ENCODE data around the gene ZKSCAN7. TPM values are rescaled to one million over a fixed set of nuclear protein-coding genes. Genes with fewer than 3 reads are reported as not detected.

ZKSCAN7 gene
- total and polyA plus RNA-seq, 2 of the 8 experiments (the other 6 are each of a cell fraction or from before 2014, with no cell fraction given), result 5.5 to 8.5 TPM

- no peaks in the 10 kb centered on the region for H3K9me3 ChIP-seq (ENCODE audit: insufficient read depth in 2 of 2, low read depth in 1 of 2, low read length in 1 of 2)
- H2BK15ac ChIP-seq (ENCODE audit: low read length), result no peak overlapping the region
- H4K91ac ChIP-seq (replicated peaks; ENCODE audit: insufficient read length, low read length), result no peak overlapping the region
- no peak overlapping the region for H2BK5ac ChIP-seq (ENCODE audit: low read depth, low read length)
- no peak overlapping the region for H2AK5ac ChIP-seq (ENCODE audit: low read depth, low read length)
- H3K23me2 ChIP-seq (ENCODE audit: low read depth, low read length), result no peaks in the 10 kb centered on the region
- H3K27ac ChIP-seq (ENCODE audit: low read depth, low read length), result no peak overlapping the region
- no peak overlapping the region for H3K23ac ChIP-seq (ENCODE audit: insufficient read length)
- 90% methylated on average over 3 of the region's 3 CpGs; no CpG with 5 or more reads in 1 of the 2 experiments for WGBS, 2 experiments (ENCODE audit: extremely low coverage in 1 of 2, insufficient coverage in 1 of 2, insufficient read length in 1 of 2, insufficient replicate concordance in 2 of 2, low coverage in 1 of 2, low lambda C conversion rate in 2 of 2, missing lambda C conversion rate in 1 of 2)
- H4K20me1 ChIP-seq (replicated peaks in 1 of 2; ENCODE audit: control insufficient read depth in 1 of 2, insufficient read depth in 2 of 2, low read length in 2 of 2), result no peaks in the 10 kb centered on the region
- DNase-seq (ENCODE audit: low read depth in 1 of 2, low spot score in 2 of 2) (no peak), FAIRE-seq (no peak)
- H3K18ac ChIP-seq (ENCODE audit: extremely low read depth, low read length), result no peak overlapping the region
- H4K8ac ChIP-seq (ENCODE audit: extremely low read depth, insufficient read depth, low read length), result no peak overlapping the region
- no peak overlapping the region for H4K5ac ChIP-seq (ENCODE audit: insufficient read length, low read depth, low read length)
- H3K79me1 ChIP-seq (ENCODE audit: low read depth, low read length), result no peaks in the 10 kb centered on the region
- peaks cover 0 to 5% (median 3%) of the 10 kb centered on the region in 4 experiments; a peak in 3 of 7 replicates for H3K4me1 ChIP-seq (replicated peaks in 1 of 4; ENCODE audit: control insufficient read depth in 3 of 4, insufficient read depth in 4 of 4, low read length in 3 of 4)
- no peak overlapping the region for H2BK120ac ChIP-seq (replicated peaks; ENCODE audit: low read depth, low read length)
- no peak overlapping the region for H2BK20ac ChIP-seq (ENCODE audit: low read length)
- no peak overlapping the region for H3K14ac ChIP-seq (ENCODE audit: insufficient read length)
- ChIA-PET POLR2A (ENCODE audit: partially characterized antibody) (interaction anchor here (0.6 kb wide), 1 partner anchor 28 kb away, joined by 3 read pairs; no protein-coding TSS in a partner anchor), CTCF (ENCODE audit: partially characterized antibody) (interaction anchor here (1.2 kb wide), 1 partner anchor 17 kb away, joined by 5 read pairs; no protein-coding TSS in a partner anchor)
- H2BK12ac ChIP-seq (ENCODE audit: low read depth, low read length), result no peak overlapping the region
- H2AFZ ChIP-seq (ENCODE audit: low read length), result no peak overlapping the region
- H3K4me2 ChIP-seq (ENCODE audit: insufficient read depth in 1 of 2, low read depth in 2 of 2, low read length in 2 of 2), result no peak overlapping the region
- no peaks in the 10 kb centered on the region for H3K36me3 ChIP-seq (ENCODE audit: control insufficient read depth in 2 of 4, insufficient read depth in 4 of 4, low read length in 3 of 4)
- H3K27me3 ChIP-seq (replicated peaks in 1 of 4; ENCODE audit: control insufficient read depth in 3 of 4, extremely low read depth in 1 of 4, insufficient read depth in 3 of 4, low read length in 3 of 4), result no peaks in the 10 kb centered on the region
- H3K4me3 ChIP-seq (ENCODE audit: extremely low read depth in 1 of 4, insufficient read depth in 2 of 4, low read depth in 3 of 4, low read length in 4 of 4), result no peak overlapping the region
- no peak overlapping the region for H3K56ac ChIP-seq (replicated peaks; ENCODE audit: insufficient read length, low read depth, low read length)
- no peak overlapping the region for H3K9ac ChIP-seq (replicated peaks in 1 of 4; ENCODE audit: extremely low read depth in 1 of 4, low read depth in 3 of 4, low read length in 3 of 4)
- H3K4ac ChIP-seq (replicated peaks; ENCODE audit: insufficient read length, low read depth, low read length), result no peak overlapping the region
- H3K79me2 ChIP-seq (ENCODE audit: control insufficient read depth in 1 of 2, insufficient read depth in 2 of 2, low read length in 2 of 2), result no peaks in the 10 kb centered on the region
- TF ChIP-seq RBBP5 (IDR thresholded peaks at IDR 0.05; ENCODE audit: borderline replicate concordance, low read depth, low read length) (no peak), POU5F1 (IDR thresholded peaks at IDR 0.05; ENCODE audit: low read depth, low read length) (no peak), SP1 (IDR thresholded peaks at IDR 0.05; ENCODE audit: low read depth, low read length) (no peak), CBX8 (IDR thresholded peaks at IDR 0.05; ENCODE audit: borderline replicate concordance, low read depth, low read length) (no peak), MAFK (IDR thresholded peaks at IDR 0.05; ENCODE audit: low read depth, low read length) (no peak), EP300 (IDR thresholded peaks at IDR 0.05; ENCODE audit: borderline replicate concordance in 1 of 2, low read depth in 2 of 2, low read length in 2 of 2) (no peak), EZH2 (IDR thresholded peaks at IDR 0.05; ENCODE audit: low read depth, low read length, severe bottlenecking) (no peak), CHD2 (IDR thresholded peaks at IDR 0.05; ENCODE audit: low read length) (no peak), SAP30 (IDR thresholded peaks at IDR 0.05; ENCODE audit: insufficient read depth, insufficient replicate concordance, low read length) (no peak), RAD21 (IDR thresholded peaks at IDR 0.05 in 1 of 2, conservative IDR thresholded peaks at IDR 0.05 in 1 of 2; ENCODE audit: low read depth in 2 of 2, low read length in 2 of 2) (no peak), GTF2F1 (IDR thresholded peaks at IDR 0.05; ENCODE audit: borderline replicate concordance, low read depth, low read length) (no peak), EGR1 (IDR thresholded peaks at IDR 0.05; ENCODE audit: borderline replicate concordance, low read depth, low read length) (no peak), KDM1A (IDR thresholded peaks at IDR 0.05; ENCODE audit: borderline replicate concordance, low read length) (no peak), CHD1 (IDR thresholded peaks at IDR 0.05; ENCODE audit: low read depth, low read length) (no peak)
These were observed 38.8 kb upstream of the ZKSCAN7 start for GRCh38 chr3:44516230-44516629.
